ENCODE measurements around the gene CBLC.

- TF ChIP-seq CTCF (IDR thresholded peaks at IDR 0.05) (no peak), POLR2A (IDR thresholded peaks at IDR 0.05) (no peak)
These were observed 32.8 kb upstream of the CBLC start for GRCh38 chr19:44744871-44745332.
